Measurements from ENCODE around the gene LRRC19.

The LRRC19 gene

DNA sequence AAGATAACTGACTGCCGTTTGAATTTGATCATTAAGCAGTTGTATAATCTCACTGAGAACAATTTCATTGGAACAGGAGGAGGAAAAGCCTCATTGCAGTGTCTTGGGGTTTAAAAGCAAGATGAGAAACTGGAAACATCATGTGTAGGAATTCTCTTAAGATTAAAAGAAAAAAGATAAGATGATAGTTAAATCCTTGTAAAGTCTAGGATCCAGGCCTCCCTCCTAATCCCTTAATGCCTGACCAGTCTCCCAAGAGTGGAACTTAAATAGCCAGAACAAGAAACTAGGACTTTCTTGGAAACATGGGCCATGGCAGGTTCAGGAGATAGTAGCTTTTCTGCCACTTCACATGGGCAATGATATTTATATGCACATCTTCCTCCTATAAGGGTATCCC lies 37.0 kb upstream of the LRRC19 start:
- ATAC-seq (ENCODE audit: insufficient read depth, low read depth) (no peak), DNase-seq (no peak)
- H3K9me3 ChIP-seq (ENCODE audit: insufficient read depth, low read length, severe bottlenecking) = no peaks in the 10 kb centered on the region
- H3K9ac ChIP-seq (ENCODE audit: low read depth, low read length) = no peak overlapping the region
- TF ChIP-seq EZH2 (IDR thresholded peaks at IDR 0.05; ENCODE audit: borderline replicate concordance, low read depth, low read length, severe bottlenecking) = no peak
- no peak for TF ChIP-seq CTCF (IDR thresholded peaks at IDR 0.05; ENCODE audit: borderline replicate concordance, extremely low read depth, low read length, poor library complexity, severe bottlenecking)
- H4K20me1 ChIP-seq (ENCODE audit: insufficient read depth, low read length) = no peaks in the 10 kb centered on the region
- H3K4me2 ChIP-seq (ENCODE audit: insufficient read depth, low read length) = no peak overlapping the region
- no peaks in the 10 kb centered on the region for H3K27me3 ChIP-seq (ENCODE audit: insufficient read depth, low read length, poor library complexity)
- H2AFZ ChIP-seq (ENCODE audit: low read depth, low read length) = no peak overlapping the region
- peaks cover 5% of the 10 kb centered on the region; the same call in 1 of the 2 replicates for H3K36me3 ChIP-seq (ENCODE audit: insufficient read depth, low read length)
- no peak overlapping the region for H3K27ac ChIP-seq (ENCODE audit: low read length)
- H3K4me1 ChIP-seq (ENCODE audit: insufficient read depth, low read length) = no peaks in the 10 kb centered on the region
- no peaks in the 10 kb centered on the region for H3K79me2 ChIP-seq (ENCODE audit: insufficient read depth, low read length)
- no peak overlapping the region for H3K4me3 ChIP-seq (ENCODE audit: low read depth in 1 of 2, low read length in 2 of 2)

GRCh38 chr9:27041746-27042145 lies 36.3 kb upstream of the LRRC19 start:
- DNase-seq (no peak), ATAC-seq (ENCODE audit: insufficient read depth, low read depth) (no peak)
- H3K4me3 ChIP-seq (ENCODE audit: low read depth in 1 of 2, low read length in 2 of 2) = no peak overlapping the region
- H3K9me3 ChIP-seq (ENCODE audit: insufficient read depth, low read length, severe bottlenecking) = no peaks in the 10 kb centered on the region
- no peak overlapping the region for H3K4me2 ChIP-seq (ENCODE audit: insufficient read depth, low read length)
- no peaks in the 10 kb centered on the region for H3K79me2 ChIP-seq (ENCODE audit: insufficient read depth, low read length)
- no peaks in the 10 kb centered on the region for H3K27me3 ChIP-seq (ENCODE audit: insufficient read depth, low read length, poor library complexity)
- no peaks in the 10 kb centered on the region for H4K20me1 ChIP-seq (ENCODE audit: insufficient read depth, low read length)
- H3K9ac ChIP-seq (ENCODE audit: low read depth, low read length) = no peak overlapping the region
- peaks cover 5% of the 10 kb centered on the region; the same call in 1 of the 2 replicates for H3K36me3 ChIP-seq (ENCODE audit: insufficient read depth, low read length)
- H3K4me1 ChIP-seq (ENCODE audit: insufficient read depth, low read length) = no peaks in the 10 kb centered on the region
- TF ChIP-seq CTCF (IDR thresholded peaks at IDR 0.05; ENCODE audit: borderline replicate concordance, extremely low read depth, low read length, poor library complexity, severe bottlenecking) = no peak
- no peak for TF ChIP-seq EZH2 (IDR thresholded peaks at IDR 0.05; ENCODE audit: borderline replicate concordance, low read depth, low read length, severe bottlenecking)
- no peak overlapping the region for H3K27ac ChIP-seq (ENCODE audit: low read length)
- H2AFZ ChIP-seq (ENCODE audit: low read depth, low read length) = no peak overlapping the region

DNA sequence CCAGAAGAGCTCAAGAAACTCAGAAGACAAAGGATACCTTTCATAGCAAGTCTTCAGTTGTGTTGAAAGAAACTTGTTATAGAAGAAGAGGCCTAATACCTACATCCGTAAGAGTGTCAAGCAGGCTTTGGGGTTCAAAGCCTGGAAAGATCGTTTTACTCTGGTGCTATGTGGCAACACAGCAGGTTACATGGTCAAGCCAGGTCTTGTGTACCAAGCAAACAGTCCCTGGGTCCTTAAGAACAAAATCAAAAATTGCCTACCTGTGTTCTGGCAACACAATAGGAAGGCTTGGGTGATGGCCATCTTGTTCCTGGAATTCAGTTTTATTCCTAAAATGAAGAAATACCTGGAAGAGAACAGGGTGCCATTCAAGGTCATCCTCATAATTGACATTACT lies 32.0 kb upstream of the LRRC19 start:
- Histone ChIP-seq H3K79me2 (ENCODE audit: insufficient read depth, low read length) (no peaks in the 10 kb centered on the region), H3K36me3 (ENCODE audit: insufficient read depth, low read length) (no peaks in the 10 kb centered on the region), H3K27me3 (ENCODE audit: insufficient read depth, low read length, poor library complexity) (no peaks in the 10 kb centered on the region), H3K9ac (ENCODE audit: low read depth, low read length) (no peak overlapping the region), H3K9me3 (ENCODE audit: insufficient read depth, low read length, severe bottlenecking) (no peaks in the 10 kb centered on the region), H3K4me3 (ENCODE audit: low read depth in 1 of 2, low read length in 2 of 2) (no peak overlapping the region), H3K27ac (ENCODE audit: low read length) (no peak overlapping the region), H2AFZ (ENCODE audit: low read depth, low read length) (no peak overlapping the region), H3K4me1 (ENCODE audit: insufficient read depth, low read length) (no peaks in the 10 kb centered on the region), H3K4me2 (ENCODE audit: insufficient read depth, low read length) (no peak overlapping the region), H4K20me1 (ENCODE audit: insufficient read depth, low read length) (no peaks in the 10 kb centered on the region)
- no peak for DNase-seq
- no peak for ATAC-seq (ENCODE audit: insufficient read depth, low read depth)
- TF ChIP-seq EZH2 (IDR thresholded peaks at IDR 0.05; ENCODE audit: borderline replicate concordance, low read depth, low read length, severe bottlenecking) (no peak), CTCF (IDR thresholded peaks at IDR 0.05; ENCODE audit: borderline replicate concordance, extremely low read depth, low read length, poor library complexity, severe bottlenecking) (no peak)

Measured in DND-41 (cell line).